ENCODE results near the gene NABP2. TPM values are rescaled to one million over a fixed set of nuclear protein-coding genes. Genes with fewer than 3 reads are reported as not detected.

NABP2 gene
- total RNA-seq, 1 experiment from 2014 or later, result 99.6 TPM

- Histone ChIP-seq H3K9me3 (ENCODE audit: control insufficient read depth, insufficient read depth, low read depth, low read length) (no peaks in the 10 kb centered on the region), H3K27ac (ENCODE audit: low read length) (peak overlapping the region; percentile 85), H3K4me1 (ENCODE audit: control insufficient read depth, insufficient read depth, low read length) (peaks cover 10% of the 10 kb centered on the region), H3K27me3 (ENCODE audit: control insufficient read depth, insufficient read depth, low read length) (no peaks in the 10 kb centered on the region), H3K4me3 (ENCODE audit: low read depth in 2 of 2, low read length in 2 of 2) (peak overlapping the region; percentile 72 to 87), H3K36me3 (ENCODE audit: control insufficient read depth, insufficient read depth, low read length) (peaks cover 15% of the 10 kb centered on the region)
- ChIA-PET CTCF (no interaction called here), POLR2A (no interaction called here)
- TF ChIP-seq TCF7L2 (IDR thresholded peaks at IDR 0.05; ENCODE audit: low read depth, low read length), result no peak
- TF ChIP-seq REST (IDR thresholded peaks at IDR 0.05; ENCODE audit: insufficient read depth in 1 of 2, low read depth in 2 of 2, low read length in 1 of 2), result no peak
- TF ChIP-seq SIN3A (IDR thresholded peaks at IDR 0.05; ENCODE audit: borderline replicate concordance, insufficient read depth, low read depth, low read length), result no peak
- TF ChIP-seq CTCF (IDR thresholded peaks at IDR 0.05), result no peak
- no peak for TF ChIP-seq POLR2AphosphoS5 (IDR thresholded peaks at IDR 0.05; ENCODE audit: low read depth, low read length)
- no peak for DNase-seq (ENCODE audit: low read depth, low spot score)
- in situ Hi-C loops (cut with HindIII; ENCODE audit: low pct_unique_long_range_greater_than_20kb, low sequenced_read_pairs), result no loop called here
- BruUV-seq (replicated peaks), result no TSS peak
- intact Hi-C loops (cut with micrococcal nuclease; ENCODE audit: unreplicated experiment), result no loop called here
- ATAC-seq, result no peak
These were observed 32.9 kb downstream of the NABP2 start for GRCh38 chr12:56257071-56257470.

GRCh38 chr12:56257491-56258067 is 33.4 kb downstream of the NABP2 start:
- ATAC-seq (peak; percentile 58), DNase-seq (ENCODE audit: low read depth, low spot score) (no peak)
- in situ Hi-C loops (cut with HindIII; ENCODE audit: low pct_unique_long_range_greater_than_20kb, low sequenced_read_pairs), result no loop called here
- intact Hi-C loops (cut with micrococcal nuclease; ENCODE audit: unreplicated experiment), result no loop called here
- H3K9me3 ChIP-seq (ENCODE audit: control insufficient read depth, insufficient read depth, low read depth, low read length), result no peaks in the 10 kb centered on the region
- H3K27me3 ChIP-seq (ENCODE audit: control insufficient read depth, insufficient read depth, low read length), result no peaks in the 10 kb centered on the region
- no TSS peak for BruUV-seq (replicated peaks)
- H3K4me3 ChIP-seq (ENCODE audit: low read depth in 2 of 2, low read length in 2 of 2), result peak overlapping the region; percentile 72 to 87
- TF ChIP-seq REST (IDR thresholded peaks at IDR 0.05; ENCODE audit: insufficient read depth in 1 of 2, low read depth in 2 of 2, low read length in 1 of 2) (no peak), CTCF (IDR thresholded peaks at IDR 0.05) (no peak), TCF7L2 (IDR thresholded peaks at IDR 0.05; ENCODE audit: low read depth, low read length) (no peak), SIN3A (IDR thresholded peaks at IDR 0.05; ENCODE audit: borderline replicate concordance, insufficient read depth, low read depth, low read length) (no peak), POLR2AphosphoS5 (IDR thresholded peaks at IDR 0.05; ENCODE audit: low read depth, low read length) (no peak)
- POLR2A ChIA-PET, result no interaction called here
- peaks cover 14% of the 10 kb centered on the region for H3K36me3 ChIP-seq (ENCODE audit: control insufficient read depth, insufficient read depth, low read length)
- CTCF ChIA-PET, result interaction anchor here (0.6 kb wide), 3 partner anchors 9 to 306 kb away, joined by 3 read pairs; partner anchors contain the start of gene RNF41
- H3K27ac ChIP-seq (ENCODE audit: low read length), result peak overlapping the region; percentile 85
- peaks cover 10% of the 10 kb centered on the region for H3K4me1 ChIP-seq (ENCODE audit: control insufficient read depth, insufficient read depth, low read length)

Data from Panc1 (cell line).